ENCODE results near the gene BCAS1. TPM values are rescaled to one million over a fixed set of nuclear protein-coding genes. Genes with fewer than 3 reads are reported as not detected.

BCAS1 gene
- total RNA-seq, 1 experiment from 2014 or later = 0.16 TPM

DNA sequence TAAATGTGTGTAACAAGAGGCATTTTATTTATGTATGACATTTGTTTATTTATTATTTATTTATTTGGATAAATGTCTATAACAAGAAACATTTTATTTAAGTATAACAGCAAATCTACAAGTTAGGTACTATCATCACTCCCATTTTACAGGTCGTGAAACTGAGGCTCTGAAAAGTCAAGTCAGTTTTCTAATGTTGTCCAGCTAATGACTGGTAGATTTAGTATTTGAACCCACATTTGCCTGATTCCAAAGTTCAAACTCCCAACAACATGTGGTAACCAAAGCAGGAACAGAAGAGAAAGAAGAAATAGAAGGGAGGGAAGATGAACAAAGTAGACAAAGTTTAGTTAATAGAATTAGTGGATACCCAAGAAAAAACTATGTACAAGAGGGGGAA, 32.9 kb downstream of the BCAS1 start:
- Histone ChIP-seq H3K36me3 (no peaks in the 10 kb centered on the region), H3K27me3 (peaks cover 7% of the 10 kb centered on the region), H3K4me1 (no peaks in the 10 kb centered on the region), H3K4me3 (no peak overlapping the region), H3K27ac (no peak overlapping the region), H3K9me3 (replicated peaks) (no peaks in the 10 kb centered on the region)
- DNase-seq = no peak

GRCh38 chr20:54029643-54030042, 40.8 kb downstream of the BCAS1 start:
- H3K27ac ChIP-seq = no peak overlapping the region
- no peak overlapping the region for H3K4me3 ChIP-seq
- H3K9me3 ChIP-seq (replicated peaks) = no peaks in the 10 kb centered on the region
- DNase-seq = no peak
- 0 out of 2 replicates have a peak, but pooled peaks cover 2% of the 10 kb centered on the region for H3K4me1 ChIP-seq
- no peaks in the 10 kb centered on the region for H3K36me3 ChIP-seq
- H3K27me3 ChIP-seq = peaks cover 15% of the 10 kb centered on the region

GRCh38 chr20:54029176-54029575, 41.2 kb downstream of the BCAS1 start:
- Histone ChIP-seq H3K4me3 (no peak overlapping the region), H3K36me3 (no peaks in the 10 kb centered on the region), H3K27ac (no peak overlapping the region), H3K27me3 (peaks cover 15% of the 10 kb centered on the region), H3K4me1 (0 out of 2 replicates have a peak, but pooled peaks cover 2% of the 10 kb centered on the region), H3K9me3 (replicated peaks) (no peaks in the 10 kb centered on the region)
- no peak for DNase-seq

- no peaks in the 10 kb centered on the region for H3K36me3 ChIP-seq
- no peaks in the 10 kb centered on the region for H3K9me3 ChIP-seq (replicated peaks)
- H3K27ac ChIP-seq = no peak overlapping the region
- H3K4me1 ChIP-seq = 0 out of 2 replicates have a peak, but pooled peaks cover 2% of the 10 kb centered on the region
- no peak overlapping the region for H3K4me3 ChIP-seq
- peak in 1 of 2 experiments; percentile 22 for DNase-seq
- peaks cover 15% of the 10 kb centered on the region for H3K27me3 ChIP-seq
Measured at GRCh38 chr20:54028276-54029011, 42.0 kb downstream of the BCAS1 start.

GRCh38 chr20:54027704-54028103, 42.7 kb downstream of the BCAS1 start:
- no peak overlapping the region for H3K4me3 ChIP-seq
- no peaks in the 10 kb centered on the region for H3K9me3 ChIP-seq (replicated peaks)
- no peak for DNase-seq
- no peaks in the 10 kb centered on the region for H3K36me3 ChIP-seq
- H3K27me3 ChIP-seq = peaks cover 15% of the 10 kb centered on the region
- H3K4me1 ChIP-seq = 0 out of 2 replicates have a peak, but pooled peaks cover 2% of the 10 kb centered on the region
- no peak overlapping the region for H3K27ac ChIP-seq

DNA sequence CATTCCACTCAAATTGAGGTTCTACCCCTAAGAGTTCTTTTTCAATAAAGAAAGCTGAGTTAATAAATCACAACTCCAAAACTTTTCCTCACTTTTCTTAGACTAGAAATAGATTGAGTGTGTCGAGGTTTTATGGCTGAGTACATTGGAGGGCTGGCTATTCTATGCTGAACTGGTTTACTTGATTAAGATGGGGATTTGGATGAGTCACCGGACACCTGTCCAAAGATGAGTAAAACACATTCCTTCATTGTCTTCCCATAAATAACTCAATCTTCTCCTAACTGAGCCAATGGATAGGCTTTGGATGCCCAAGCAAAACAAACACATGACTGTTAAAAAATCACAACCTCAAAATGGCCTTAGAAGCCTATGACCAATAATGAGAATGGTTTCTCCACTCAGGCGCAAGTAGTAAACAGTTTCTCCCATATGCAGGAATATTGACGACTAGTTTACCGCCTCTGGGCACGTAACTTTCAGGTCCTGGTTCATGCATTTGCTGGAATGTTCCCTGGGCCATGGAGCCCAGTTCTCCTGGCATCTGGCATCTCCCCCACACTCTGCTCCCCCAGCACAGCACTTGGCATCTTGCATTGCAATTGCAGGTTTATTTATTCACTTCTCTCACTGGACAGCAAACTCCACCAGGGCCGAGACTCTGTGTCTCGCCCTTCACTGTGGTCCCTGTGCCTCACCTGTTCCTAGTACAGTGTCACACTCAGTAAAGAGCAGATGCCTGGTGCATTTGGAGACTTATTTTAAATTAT, 43.9 kb downstream of the BCAS1 start:
- DNase-seq = no peak
- no peak overlapping the region for H3K27ac ChIP-seq
- H3K36me3 ChIP-seq = no peaks in the 10 kb centered on the region
- H3K9me3 ChIP-seq (replicated peaks) = no peaks in the 10 kb centered on the region
- H3K27me3 ChIP-seq = peaks cover 13% of the 10 kb centered on the region
- H3K4me3 ChIP-seq = no peak overlapping the region
- 0 out of 2 replicates have a peak, but pooled peaks cover 2% of the 10 kb centered on the region for H3K4me1 ChIP-seq

DNA sequence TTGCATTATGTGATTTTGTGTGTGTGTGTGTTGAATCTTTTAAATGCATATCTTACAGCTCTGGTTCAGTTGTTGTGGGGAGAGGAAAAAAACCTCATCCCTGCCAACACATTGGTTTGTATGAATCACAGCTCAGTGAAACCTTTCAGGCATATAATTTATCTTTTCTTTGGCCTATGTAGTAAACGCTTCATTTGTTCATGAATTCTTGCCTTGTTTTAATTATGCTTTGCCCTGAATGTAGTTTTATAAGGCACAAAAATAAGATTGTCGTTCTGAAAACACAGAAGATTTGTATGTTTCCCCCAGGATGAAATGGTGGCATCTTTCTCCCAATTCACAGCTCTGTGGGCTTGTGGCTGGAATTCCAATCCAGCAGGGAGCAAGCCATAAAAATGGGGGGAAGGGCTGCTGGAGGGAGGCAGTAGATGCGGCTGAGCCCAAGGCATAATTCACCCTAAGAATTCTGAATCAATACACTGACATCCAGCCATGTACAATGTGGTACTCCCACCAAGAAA, 45.1 kb downstream of the BCAS1 start:
- Histone ChIP-seq H3K27me3 (peaks cover 11% of the 10 kb centered on the region), H3K27ac (no peak overlapping the region), H3K36me3 (no peaks in the 10 kb centered on the region), H3K9me3 (replicated peaks) (no peaks in the 10 kb centered on the region), H3K4me3 (no peak overlapping the region), H3K4me1 (0 out of 2 replicates have a peak, but pooled peaks cover 2% of the 10 kb centered on the region)
- DNase-seq = no peak

DNA sequence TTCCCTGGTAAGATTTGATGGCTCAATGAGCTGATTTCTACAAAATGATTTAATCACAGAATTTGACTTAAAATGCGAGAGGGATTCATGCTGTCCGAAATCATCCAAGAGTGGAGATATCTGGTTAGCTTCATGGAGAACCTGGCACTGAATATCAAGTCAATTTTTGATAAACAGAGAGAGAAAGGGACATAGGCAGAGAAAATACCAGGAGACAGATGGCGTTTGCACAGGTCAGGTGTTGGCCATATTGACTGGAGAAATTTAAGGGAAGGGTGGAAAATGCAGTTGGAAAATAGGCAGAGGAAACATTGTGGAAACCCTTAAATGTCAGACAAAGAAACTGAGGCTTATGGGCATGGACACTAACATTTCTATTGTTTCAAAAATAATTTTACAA, 47.0 kb downstream of the BCAS1 start:
- Histone ChIP-seq H3K4me3 (no peak overlapping the region), H3K36me3 (no peaks in the 10 kb centered on the region), H3K27me3 (peaks cover 4% of the 10 kb centered on the region; the same call in 1 of the 2 replicates), H3K27ac (no peak overlapping the region), H3K9me3 (replicated peaks) (no peaks in the 10 kb centered on the region), H3K4me1 (0 out of 2 replicates have a peak, but pooled peaks cover 2% of the 10 kb centered on the region)
- DNase-seq = no peak

DNA sequence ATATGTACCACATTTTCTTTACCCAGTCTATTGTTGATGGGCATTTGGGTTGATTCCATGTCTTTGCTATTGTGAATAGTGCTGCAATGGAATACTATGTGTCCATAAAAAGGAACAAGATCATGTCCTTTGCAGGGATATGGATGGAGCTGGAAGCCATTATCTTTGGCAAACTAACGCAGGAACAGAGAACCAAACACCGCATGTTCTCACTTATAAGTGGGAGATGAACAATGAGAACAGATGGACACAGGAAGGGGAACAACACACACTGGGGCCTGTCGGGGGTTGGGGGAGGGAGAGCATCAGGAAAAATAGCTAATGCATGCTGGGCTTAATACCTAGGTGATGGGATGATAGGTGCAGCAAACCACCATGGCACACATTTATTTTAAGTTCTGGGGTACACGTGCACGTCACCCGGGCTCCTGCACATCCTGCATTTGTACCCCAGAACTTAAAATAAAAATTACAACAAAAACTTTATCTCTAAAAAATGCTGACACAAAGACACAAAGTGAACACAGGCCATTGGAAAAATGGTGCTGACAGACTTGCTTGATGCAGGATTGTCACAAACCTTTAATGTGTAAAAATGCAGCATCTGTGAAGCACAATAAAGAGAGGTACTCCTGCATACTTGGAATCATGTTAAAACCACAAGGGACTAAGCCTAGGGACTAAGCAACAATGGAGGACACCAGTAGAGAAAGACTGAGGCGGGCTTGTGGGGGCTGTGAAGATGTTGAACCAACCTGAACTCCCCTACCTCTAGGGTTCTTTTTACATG, 48.8 kb downstream of the BCAS1 start:
- DNase-seq = no peak
- Histone ChIP-seq H3K4me3 (no peak overlapping the region), H3K4me1 (0 out of 2 replicates have a peak, but pooled peaks cover 2% of the 10 kb centered on the region), H3K36me3 (no peaks in the 10 kb centered on the region), H3K27ac (no peak overlapping the region), H3K9me3 (replicated peaks) (no peaks in the 10 kb centered on the region), H3K27me3 (peaks cover under 1% of the 10 kb centered on the region; the same call in 1 of the 2 replicates)

- Histone ChIP-seq H3K4me1 (0 out of 2 replicates have a peak, but pooled peaks cover under 1% of the 10 kb centered on the region), H3K27ac (no peak overlapping the region), H3K36me3 (no peaks in the 10 kb centered on the region), H3K4me3 (no peak overlapping the region), H3K27me3 (no peaks in the 10 kb centered on the region; the same call in 1 of the 2 replicates), H3K9me3 (replicated peaks) (no peaks in the 10 kb centered on the region)
- DNase-seq = no peak
Measured at GRCh38 chr20:54020868-54021267, 49.5 kb downstream of the BCAS1 start.

- H3K36me3 ChIP-seq = no peaks in the 10 kb centered on the region
- H3K4me3 ChIP-seq = no peak overlapping the region
- H3K4me1 ChIP-seq = no peaks in the 10 kb centered on the region
- no peak for DNase-seq
- no peaks in the 10 kb centered on the region for H3K9me3 ChIP-seq (replicated peaks)
- H3K27me3 ChIP-seq = no peaks in the 10 kb centered on the region; the same call in 1 of the 2 replicates
- H3K27ac ChIP-seq = no peak overlapping the region
Measured at GRCh38 chr20:54020348-54020747, 50.0 kb downstream of the BCAS1 start.

- no peaks in the 10 kb centered on the region for H3K4me1 ChIP-seq
- no peak overlapping the region for H3K4me3 ChIP-seq
- no peaks in the 10 kb centered on the region for H3K36me3 ChIP-seq
- DNase-seq = no peak
- no peaks in the 10 kb centered on the region for H3K9me3 ChIP-seq (replicated peaks)
- no peak overlapping the region for H3K27ac ChIP-seq
- H3K27me3 ChIP-seq = no peaks in the 10 kb centered on the region; the same call in 1 of the 2 replicates
Measured at GRCh38 chr20:54019585-54019984, 50.8 kb downstream of the BCAS1 start.

DNA sequence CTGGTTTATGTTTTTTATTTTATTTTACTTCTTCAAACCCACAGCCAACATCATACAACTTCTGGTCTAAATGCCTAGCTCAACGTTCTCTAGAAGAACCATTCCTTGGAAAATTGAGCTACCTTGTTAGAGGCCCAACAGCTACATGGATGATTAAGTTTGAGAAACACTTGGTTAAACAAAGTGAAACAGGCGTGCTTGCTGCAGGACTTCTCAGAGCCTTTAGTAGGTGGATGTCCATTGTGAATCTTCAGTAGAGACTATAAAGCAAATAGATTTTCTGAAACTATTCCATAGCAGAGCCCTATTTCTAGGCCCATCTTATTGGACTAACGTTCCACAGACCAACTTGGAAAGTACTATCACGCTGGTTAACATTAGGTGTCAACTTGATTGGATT, 51.3 kb downstream of the BCAS1 start:
- Histone ChIP-seq H3K9me3 (replicated peaks) (no peaks in the 10 kb centered on the region), H3K27ac (no peak overlapping the region), H3K27me3 (no peaks in the 10 kb centered on the region; the same call in 1 of the 2 replicates), H3K4me3 (no peak overlapping the region), H3K4me1 (no peaks in the 10 kb centered on the region), H3K36me3 (no peaks in the 10 kb centered on the region)
- DNase-seq = no peak

DNA sequence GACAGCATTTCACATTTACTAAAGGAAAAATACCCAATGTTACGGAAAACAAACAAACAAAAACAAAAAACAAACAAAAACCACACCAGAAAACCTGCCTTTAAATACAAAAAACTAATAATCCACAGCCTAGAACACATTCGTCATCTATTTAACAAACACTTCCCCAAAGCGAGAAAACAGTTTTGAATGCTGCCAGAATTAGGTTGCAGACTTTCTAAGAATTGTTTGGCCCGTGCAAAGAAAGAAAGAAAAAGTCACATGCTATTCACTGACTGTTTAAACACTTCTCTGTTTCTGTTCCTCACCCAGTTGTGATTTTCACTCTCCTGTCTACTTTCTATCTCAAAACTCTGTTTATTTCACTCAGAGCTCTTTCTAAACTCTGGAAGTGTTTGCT, 52.5 kb downstream of the BCAS1 start:
- Histone ChIP-seq H3K36me3 (no peaks in the 10 kb centered on the region), H3K4me1 (no peaks in the 10 kb centered on the region), H3K4me3 (no peak overlapping the region), H3K27ac (no peak overlapping the region), H3K27me3 (no peaks in the 10 kb centered on the region), H3K9me3 (replicated peaks) (no peaks in the 10 kb centered on the region)
- DNase-seq = no peak
